Stimulated activated CD8-positive, alpha-beta memory T cell treated with anti-CD3 and anti-CD28 coated beads, Interleukin-2, amount 100 ng/mL, for 1 hour (primary cell): ENCODE data around the gene SIAH2.
A peak's percentile ranks its signal among the peaks of the same experiment; 100 is the strongest.
"Not testable (repeated sequence)": the region's sequence is repeated elsewhere in the genome, so short reads cannot be mapped to it uniquely, and the experiment has no call there.

ENCODE experiments used
- DNase-seq, 2 donors: peaks; one replicate each; pipeline ENCODE4 v3.0.0-alpha.2; 2020; ENCODE audit warnings: low read depth in 2 of 2

SIAH2 gene

GRCh38 chr3:150763122-150763840 is at the start of gene SIAH2:
TSS of gene SIAH2 (minus strand) at chr3:150763169. CDS start at chr3:150762849, 320 bp downstream.
- DNase-seq = peak; percentile 86 to 88

- DNase-seq = no peak
Measured at GRCh38 chr3:150811984-150812383, 49.0 kb upstream of the SIAH2 start.

- no peak for DNase-seq
Measured at GRCh38 chr3:150810641-150811040, 47.7 kb upstream of the SIAH2 start.

- no peak for DNase-seq
Measured at GRCh38 chr3:150806185-150806835, 43.3 kb upstream of the SIAH2 start.

- DNase-seq = no peak
Measured at GRCh38 chr3:150805354-150805753, 42.4 kb upstream of the SIAH2 start.

- no peak for DNase-seq
Measured at GRCh38 chr3:150803440-150803985, 40.5 kb upstream of the SIAH2 start.

- no peak for DNase-seq
Measured at GRCh38 chr3:150800722-150801121, 37.8 kb upstream of the SIAH2 start.

- DNase-seq = no peak
Measured at GRCh38 chr3:150798122-150798618, 35.2 kb upstream of the SIAH2 start.

- DNase-seq = no peak
Measured at GRCh38 chr3:150797155-150797554, 34.2 kb upstream of the SIAH2 start.

GRCh38 chr3:150796527-150796926 is 33.6 kb upstream of the SIAH2 start:
- not testable (repeated sequence) for DNase-seq

GRCh38 chr3:150793641-150794040 is 30.7 kb upstream of the SIAH2 start:
- no peak for DNase-seq

- no peak for DNase-seq
Measured at GRCh38 chr3:150790629-150791028, 27.7 kb upstream of the SIAH2 start.

GRCh38 chr3:150789451-150789850 is 26.5 kb upstream of the SIAH2 start:
- no peak for DNase-seq

- DNase-seq = peak; percentile 54 to 65
Measured at GRCh38 chr3:150787741-150788370, 24.9 kb upstream of the SIAH2 start.

- no peak for DNase-seq
Measured at GRCh38 chr3:150786791-150787190, 23.8 kb upstream of the SIAH2 start.

- DNase-seq = no peak
Measured at GRCh38 chr3:150784747-150785125, 21.8 kb upstream of the SIAH2 start.

- no peak for DNase-seq
Measured at GRCh38 chr3:150783920-150784746, 21.2 kb upstream of the SIAH2 start.

- DNase-seq = no peak
Measured at GRCh38 chr3:150783316-150783715, 20.3 kb upstream of the SIAH2 start.

- DNase-seq = no peak
Measured at GRCh38 chr3:150779402-150779858, 16.5 kb upstream of the SIAH2 start.

- DNase-seq = no peak
Measured at GRCh38 chr3:150778793-150779401, 15.9 kb upstream of the SIAH2 start.

GRCh38 chr3:150775001-150775599 is 12.1 kb upstream of the SIAH2 start:
- no peak for DNase-seq
